ENCODE measurements around the gene ALKBH5.
A peak's percentile ranks its signal among the peaks of the same experiment; 100 is the strongest.

Gene ALKBH5

GRCh38 chr17:18139498-18139897 lies 44.1 kb upstream of the ALKBH5 start:
- 89% methylated on average over 14 of the region's 14 CpGs for WGBS
- Histone ChIP-seq H2BK5ac (ENCODE audit: low read depth, low read length, poor library complexity, severe bottlenecking) (no peak overlapping the region), H3K79me1 (replicated peaks; ENCODE audit: low read length, poor library complexity, severe bottlenecking) (no peaks in the 10 kb centered on the region), H3K27ac (ENCODE audit: low read length, poor library complexity, severe bottlenecking) (no peak overlapping the region), H3K4ac (ENCODE audit: low read depth in 1 of 2, low read length in 2 of 2) (no peak overlapping the region), H3K18ac (ENCODE audit: low read depth in 1 of 2, low read length in 2 of 2) (no peak overlapping the region), H4K91ac (ENCODE audit: low read length) (peak overlapping the region; percentile 71), H2BK12ac (ENCODE audit: low read length in 2 of 2) (no peak overlapping the region), H3K23ac (ENCODE audit: low read length in 2 of 2) (no peak overlapping the region), H3K14ac (ENCODE audit: low read length in 2 of 2) (no peak overlapping the region), H4K8ac (ENCODE audit: low read length) (no peak overlapping the region), H3K9ac (ENCODE audit: low read length) (no peak overlapping the region), H2BK120ac (ENCODE audit: low read depth, low read length) (no peak overlapping the region), H2AFZ (ENCODE audit: low read depth, low read length) (no peak overlapping the region), H3K36me3 (ENCODE audit: control insufficient read depth in 1 of 2, insufficient read depth in 2 of 2, low read depth in 1 of 2, low read length in 2 of 2) (no peaks in the 10 kb centered on the region), H3K4me1 (ENCODE audit: control insufficient read depth, insufficient read depth, low read depth, low read length) (peaks cover 6% of the 10 kb centered on the region), H2BK15ac (ENCODE audit: low read depth, poor library complexity, severe bottlenecking) (no peak overlapping the region), H2AK5ac (ENCODE audit: low read length, severe bottlenecking) (no peak overlapping the region), H3K4me2 (ENCODE audit: low read length, poor library complexity, severe bottlenecking) (no peak overlapping the region), H3K27me3 (ENCODE audit: control insufficient read depth in 1 of 2, insufficient read depth in 1 of 2, low read length in 2 of 2) (peaks cover 25 to 40% of the 10 kb centered on the region in 2 experiments), H3K4me3 (ENCODE audit: insufficient read depth in 1 of 2, low read depth in 1 of 2, low read length in 2 of 2) (no peak overlapping the region), H3K9me3 (ENCODE audit: control insufficient read depth, low read length) (no peaks in the 10 kb centered on the region)
- DNase-seq: no peak

GRCh38 chr17:18139949-18140348 lies 43.7 kb upstream of the ALKBH5 start:
- no peaks in the 10 kb centered on the region for H3K79me1 ChIP-seq (replicated peaks; ENCODE audit: low read length, poor library complexity, severe bottlenecking)
- H3K23ac ChIP-seq (ENCODE audit: low read length in 2 of 2): no peak overlapping the region
- H3K14ac ChIP-seq (ENCODE audit: low read length in 2 of 2): no peak overlapping the region
- H3K18ac ChIP-seq (ENCODE audit: low read depth in 1 of 2, low read length in 2 of 2): no peak overlapping the region
- H2AK5ac ChIP-seq (ENCODE audit: low read length, severe bottlenecking): no peak overlapping the region
- H2AFZ ChIP-seq (ENCODE audit: low read depth, low read length): no peak overlapping the region
- no peak overlapping the region for H2BK12ac ChIP-seq (ENCODE audit: low read length in 2 of 2)
- 75% methylated on average over 2 of the region's 3 CpGs for WGBS
- no peak overlapping the region for H4K91ac ChIP-seq (ENCODE audit: low read length)
- H3K27me3 ChIP-seq (ENCODE audit: control insufficient read depth in 1 of 2, insufficient read depth in 1 of 2, low read length in 2 of 2): peaks cover 25 to 40% of the 10 kb centered on the region in 2 experiments
- no peak overlapping the region for H2BK120ac ChIP-seq (ENCODE audit: low read depth, low read length)
- no peak overlapping the region for H3K4ac ChIP-seq (ENCODE audit: low read depth in 1 of 2, low read length in 2 of 2)
- H3K9me3 ChIP-seq (ENCODE audit: control insufficient read depth, low read length): no peaks in the 10 kb centered on the region
- H3K4me2 ChIP-seq (ENCODE audit: low read length, poor library complexity, severe bottlenecking): no peak overlapping the region
- H3K27ac ChIP-seq (ENCODE audit: low read length, poor library complexity, severe bottlenecking): no peak overlapping the region
- DNase-seq: peak; percentile 26
- H3K36me3 ChIP-seq (ENCODE audit: control insufficient read depth in 1 of 2, insufficient read depth in 2 of 2, low read depth in 1 of 2, low read length in 2 of 2): no peaks in the 10 kb centered on the region
- no peak overlapping the region for H2BK5ac ChIP-seq (ENCODE audit: low read depth, low read length, poor library complexity, severe bottlenecking)
- H4K8ac ChIP-seq (ENCODE audit: low read length): no peak overlapping the region
- peaks cover 6% of the 10 kb centered on the region for H3K4me1 ChIP-seq (ENCODE audit: control insufficient read depth, insufficient read depth, low read depth, low read length)
- H2BK15ac ChIP-seq (ENCODE audit: low read depth, poor library complexity, severe bottlenecking): no peak overlapping the region
- H3K9ac ChIP-seq (ENCODE audit: low read length): no peak overlapping the region
- no peak overlapping the region for H3K4me3 ChIP-seq (ENCODE audit: insufficient read depth in 1 of 2, low read depth in 1 of 2, low read length in 2 of 2)

GRCh38 chr17:18140648-18141047 lies 43.0 kb upstream of the ALKBH5 start:
- H2AK5ac ChIP-seq (ENCODE audit: low read length, severe bottlenecking): no peak overlapping the region
- H3K4me2 ChIP-seq (ENCODE audit: low read length, poor library complexity, severe bottlenecking): no peak overlapping the region
- no peak overlapping the region for H4K8ac ChIP-seq (ENCODE audit: low read length)
- no peak overlapping the region for H3K14ac ChIP-seq (ENCODE audit: low read length in 2 of 2)
- no peak overlapping the region for H3K23ac ChIP-seq (ENCODE audit: low read length in 2 of 2)
- no peaks in the 10 kb centered on the region for H3K9me3 ChIP-seq (ENCODE audit: control insufficient read depth, low read length)
- no peak overlapping the region for H3K4me3 ChIP-seq (ENCODE audit: insufficient read depth in 1 of 2, low read depth in 1 of 2, low read length in 2 of 2)
- H3K27ac ChIP-seq (ENCODE audit: low read length, poor library complexity, severe bottlenecking): no peak overlapping the region
- DNase-seq: no peak
- H3K36me3 ChIP-seq (ENCODE audit: control insufficient read depth in 1 of 2, insufficient read depth in 2 of 2, low read depth in 1 of 2, low read length in 2 of 2): no peaks in the 10 kb centered on the region
- no peak overlapping the region for H2BK15ac ChIP-seq (ENCODE audit: low read depth, poor library complexity, severe bottlenecking)
- H3K27me3 ChIP-seq (ENCODE audit: control insufficient read depth in 1 of 2, insufficient read depth in 1 of 2, low read length in 2 of 2): peaks cover 24 to 37% of the 10 kb centered on the region in 2 experiments
- no peak overlapping the region for H2BK12ac ChIP-seq (ENCODE audit: low read length in 2 of 2)
- H3K4me1 ChIP-seq (ENCODE audit: control insufficient read depth, insufficient read depth, low read depth, low read length): peaks cover 6% of the 10 kb centered on the region
- no peak overlapping the region for H2BK5ac ChIP-seq (ENCODE audit: low read depth, low read length, poor library complexity, severe bottlenecking)
- 90% methylated on average over 2 of the region's 3 CpGs for WGBS
- H4K91ac ChIP-seq (ENCODE audit: low read length): no peak overlapping the region
- H3K9ac ChIP-seq (ENCODE audit: low read length): no peak overlapping the region
- no peak overlapping the region for H3K4ac ChIP-seq (ENCODE audit: low read depth in 1 of 2, low read length in 2 of 2)
- no peak overlapping the region for H2AFZ ChIP-seq (ENCODE audit: low read depth, low read length)
- H3K79me1 ChIP-seq (replicated peaks; ENCODE audit: low read length, poor library complexity, severe bottlenecking): no peaks in the 10 kb centered on the region
- H2BK120ac ChIP-seq (ENCODE audit: low read depth, low read length): no peak overlapping the region
- H3K18ac ChIP-seq (ENCODE audit: low read depth in 1 of 2, low read length in 2 of 2): no peak overlapping the region

GRCh38 chr17:18141210-18141803 lies 42.3 kb upstream of the ALKBH5 start:
- Histone ChIP-seq H3K36me3 (ENCODE audit: control insufficient read depth in 1 of 2, insufficient read depth in 2 of 2, low read depth in 1 of 2, low read length in 2 of 2) (no peaks in the 10 kb centered on the region), H3K27ac (ENCODE audit: low read length, poor library complexity, severe bottlenecking) (no peak overlapping the region)
- 71% methylated on average over 5 of the region's 9 CpGs for WGBS

More at GRCh38 chr17:18141210-18141803, 42.3 kb upstream of the ALKBH5 start:
- H3K4me2 ChIP-seq (ENCODE audit: low read length, poor library complexity, severe bottlenecking): no peak overlapping the region
- peak overlapping the region; percentile 27 for H4K8ac ChIP-seq (ENCODE audit: low read length)
- DNase-seq: peak; percentile 64
- H2BK15ac ChIP-seq (ENCODE audit: low read depth, poor library complexity, severe bottlenecking): no peak overlapping the region
- no peaks in the 10 kb centered on the region for H3K79me1 ChIP-seq (replicated peaks; ENCODE audit: low read length, poor library complexity, severe bottlenecking)
- peaks cover 17 to 30% of the 10 kb centered on the region in 2 experiments for H3K27me3 ChIP-seq (ENCODE audit: control insufficient read depth in 1 of 2, insufficient read depth in 1 of 2, low read length in 2 of 2)
- peaks cover 6% of the 10 kb centered on the region for H3K4me1 ChIP-seq (ENCODE audit: control insufficient read depth, insufficient read depth, low read depth, low read length)
- H2BK120ac ChIP-seq (ENCODE audit: low read depth, low read length): no peak overlapping the region
- H3K18ac ChIP-seq (ENCODE audit: low read depth in 1 of 2, low read length in 2 of 2): peak overlapping the region in 1 of 2 experiments; percentile 28
- no peaks in the 10 kb centered on the region for H3K9me3 ChIP-seq (ENCODE audit: control insufficient read depth, low read length)
- H3K4me3 ChIP-seq (ENCODE audit: insufficient read depth in 1 of 2, low read depth in 1 of 2, low read length in 2 of 2): no peak overlapping the region
- no peak overlapping the region for H2BK12ac ChIP-seq (ENCODE audit: low read length in 2 of 2)
- no peak overlapping the region for H3K14ac ChIP-seq (ENCODE audit: low read length in 2 of 2)
- H3K9ac ChIP-seq (ENCODE audit: low read length): no peak overlapping the region
- no peak overlapping the region for H2BK5ac ChIP-seq (ENCODE audit: low read depth, low read length, poor library complexity, severe bottlenecking)
- H3K23ac ChIP-seq (ENCODE audit: low read length in 2 of 2): no peak overlapping the region
- no peak overlapping the region for H2AK5ac ChIP-seq (ENCODE audit: low read length, severe bottlenecking)
- H2AFZ ChIP-seq (ENCODE audit: low read depth, low read length): no peak overlapping the region
- no peak overlapping the region for H3K4ac ChIP-seq (ENCODE audit: low read depth in 1 of 2, low read length in 2 of 2)
- no peak overlapping the region for H4K91ac ChIP-seq (ENCODE audit: low read length)
